ENCODE data around the gene YY2.

YY2 gene

GRCh38 chrX:21845096-21845495, 10.7 kb upstream of the YY2 start:
- DNase-seq (ENCODE audit: low read depth): no peak
- no peak overlapping the region for H3K4me3 ChIP-seq (ENCODE audit: low read length)
- TF ChIP-seq, protein P1, sequence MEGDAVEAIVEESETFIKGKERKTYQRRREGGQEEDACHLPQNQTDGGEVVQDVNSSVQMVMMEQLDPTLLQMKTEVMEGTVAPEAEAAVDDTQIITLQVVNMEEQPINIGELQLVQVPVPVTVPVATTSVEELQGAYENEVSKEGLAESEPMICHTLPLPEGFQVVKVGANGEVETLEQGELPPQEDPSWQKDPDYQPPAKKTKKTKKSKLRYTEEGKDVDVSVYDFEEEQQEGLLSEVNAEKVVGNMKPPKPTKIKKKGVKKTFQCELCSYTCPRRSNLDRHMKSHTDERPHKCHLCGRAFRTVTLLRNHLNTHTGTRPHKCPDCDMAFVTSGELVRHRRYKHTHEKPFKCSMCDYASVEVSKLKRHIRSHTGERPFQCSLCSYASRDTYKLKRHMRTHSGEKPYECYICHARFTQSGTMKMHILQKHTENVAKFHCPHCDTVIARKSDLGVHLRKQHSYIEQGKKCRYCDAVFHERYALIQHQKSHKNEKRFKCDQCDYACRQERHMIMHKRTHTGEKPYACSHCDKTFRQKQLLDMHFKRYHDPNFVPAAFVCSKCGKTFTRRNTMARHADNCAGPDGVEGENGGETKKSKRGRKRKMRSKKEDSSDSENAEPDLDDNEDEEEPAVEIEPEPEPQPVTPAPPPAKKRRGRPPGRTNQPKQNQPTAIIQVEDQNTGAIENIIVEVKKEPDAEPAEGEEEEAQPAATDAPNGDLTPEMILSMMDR (conservative IDR thresholded peaks at IDR 0.05; ENCODE audit: low read depth, low read length): no peak

- DNase-seq (ENCODE audit: low read depth): no peak
- TF ChIP-seq, protein P1 (conservative IDR thresholded peaks at IDR 0.05; ENCODE audit: low read depth, low read length): no peak
- no peak overlapping the region for H3K4me3 ChIP-seq (ENCODE audit: low read length)
These were observed 8.4 kb upstream of the YY2 start for GRCh38 chrX:21847342-21847741.

- no peak overlapping the region for H3K4me3 ChIP-seq (ENCODE audit: low read length)
- DNase-seq (ENCODE audit: low read depth): no peak
- TF ChIP-seq, protein P1 (conservative IDR thresholded peaks at IDR 0.05; ENCODE audit: low read depth, low read length): no peak
These were observed 2.2 kb upstream of the YY2 start for GRCh38 chrX:21853578-21853977.

- H3K4me3 ChIP-seq (ENCODE audit: low read length): no peak overlapping the region
- TF ChIP-seq, protein P1 (conservative IDR thresholded peaks at IDR 0.05; ENCODE audit: low read depth, low read length): no peak
- no peak for DNase-seq (ENCODE audit: low read depth)
These were observed 717 bp downstream of the YY2 start for GRCh38 chrX:21856504-21856903.

DNA sequence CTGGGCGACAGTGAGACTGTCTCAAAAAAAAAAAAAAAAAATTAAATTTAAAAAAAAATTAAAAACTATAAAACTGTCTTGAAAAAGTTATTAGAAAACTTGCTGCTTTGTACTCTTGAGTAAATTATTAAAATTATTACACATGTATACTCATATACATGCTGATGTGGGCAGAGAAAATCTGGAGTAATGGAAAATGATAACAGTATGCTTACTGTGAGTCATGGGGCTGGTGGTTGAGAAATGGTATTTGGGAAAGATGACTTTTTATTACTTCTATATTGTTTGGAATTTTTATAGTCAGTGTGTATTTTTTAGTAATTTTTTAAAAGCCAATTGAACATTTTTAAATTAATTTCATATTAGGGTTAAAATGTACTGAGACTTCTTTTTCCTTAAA, 7.5 kb downstream of the YY2 start:
- no peak overlapping the region for H3K4me3 ChIP-seq (ENCODE audit: low read length)
- TF ChIP-seq, protein P1 (conservative IDR thresholded peaks at IDR 0.05; ENCODE audit: low read depth, low read length): no peak
- no peak for DNase-seq (ENCODE audit: low read depth)

GRCh38 chrX:21865436-21865835, 9.6 kb downstream of the YY2 start:
- DNase-seq (ENCODE audit: low read depth): no peak
- TF ChIP-seq, protein P1 (conservative IDR thresholded peaks at IDR 0.05; ENCODE audit: low read depth, low read length): no peak
- no peak overlapping the region for H3K4me3 ChIP-seq (ENCODE audit: low read length)

DNA sequence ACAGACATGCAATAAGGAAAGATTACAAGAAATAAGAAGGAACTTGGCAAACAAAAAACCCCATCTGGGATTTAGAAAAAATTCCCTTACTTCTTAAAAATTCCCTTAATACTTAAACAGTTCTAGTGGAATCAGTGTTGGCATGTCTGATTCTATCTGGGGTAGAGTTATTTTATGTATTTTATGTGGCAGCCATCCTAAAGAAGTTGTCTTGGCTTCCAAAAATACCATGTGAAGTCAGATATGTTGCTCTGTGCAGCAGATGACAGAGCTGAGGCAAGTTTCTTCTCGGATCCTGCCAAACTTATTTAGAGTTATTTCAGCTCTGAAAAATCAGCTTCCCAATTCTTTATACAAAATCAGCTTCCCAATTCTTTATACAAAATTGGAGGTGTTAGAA, 14.7 kb downstream of the YY2 start:
- DNase-seq (ENCODE audit: low read depth): no peak
- H3K4me3 ChIP-seq (ENCODE audit: low read length): no peak overlapping the region
- TF ChIP-seq, protein P1 (conservative IDR thresholded peaks at IDR 0.05; ENCODE audit: low read depth, low read length): no peak

Data from retinal pigment epithelial cell (primary cell).